ENCODE data around the gene TOMM7.
"Not testable (repeated sequence)": the region's sequence is repeated elsewhere in the genome, so short reads cannot be mapped to it uniquely, and the experiment has no call there.

TOMM7 gene

DNA sequence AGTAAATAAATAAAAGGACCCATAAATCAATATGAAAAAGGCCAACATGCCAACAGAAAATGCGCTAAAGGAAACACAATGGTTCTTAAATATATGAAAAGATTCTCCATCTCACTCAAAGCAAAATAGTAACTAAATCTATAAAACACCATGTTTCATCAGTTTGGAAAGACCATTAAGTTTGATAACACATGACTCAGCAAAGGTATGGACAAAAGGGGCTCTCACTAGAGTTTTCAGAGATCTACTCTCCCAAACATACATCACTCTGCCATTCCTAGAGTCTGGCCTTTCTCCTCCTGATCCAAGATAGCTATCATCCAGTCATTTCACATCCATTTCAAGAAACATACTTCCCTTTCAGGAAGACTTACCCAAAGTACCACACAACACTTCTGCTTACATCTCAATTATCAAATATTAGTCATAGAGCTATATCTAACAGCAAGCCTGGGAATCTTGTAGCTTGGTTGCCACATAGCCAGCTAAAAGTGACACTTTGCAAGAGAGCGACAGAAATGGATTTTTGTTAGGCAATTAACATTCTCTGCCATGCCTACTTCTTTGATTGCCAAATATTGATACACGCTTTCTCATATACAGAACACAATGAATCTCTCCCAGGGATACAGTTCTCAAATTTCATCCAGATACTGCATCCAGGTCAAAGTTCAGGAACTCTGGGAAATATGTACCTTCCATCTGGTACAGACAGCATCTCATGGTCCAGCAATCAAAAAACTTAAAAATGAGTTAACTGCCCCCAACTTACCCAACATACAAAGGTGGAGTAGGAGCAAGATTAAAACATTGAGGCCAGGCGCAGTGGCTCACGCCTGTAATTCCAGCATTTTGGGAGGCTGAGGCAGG lies 28.8 kb downstream of the TOMM7 start:
- TF ChIP-seq POLR2A (IDR thresholded peaks at IDR 0.05; ENCODE audit: extremely low read depth, insufficient read length): no peak
- TF ChIP-seq, protein P1, sequence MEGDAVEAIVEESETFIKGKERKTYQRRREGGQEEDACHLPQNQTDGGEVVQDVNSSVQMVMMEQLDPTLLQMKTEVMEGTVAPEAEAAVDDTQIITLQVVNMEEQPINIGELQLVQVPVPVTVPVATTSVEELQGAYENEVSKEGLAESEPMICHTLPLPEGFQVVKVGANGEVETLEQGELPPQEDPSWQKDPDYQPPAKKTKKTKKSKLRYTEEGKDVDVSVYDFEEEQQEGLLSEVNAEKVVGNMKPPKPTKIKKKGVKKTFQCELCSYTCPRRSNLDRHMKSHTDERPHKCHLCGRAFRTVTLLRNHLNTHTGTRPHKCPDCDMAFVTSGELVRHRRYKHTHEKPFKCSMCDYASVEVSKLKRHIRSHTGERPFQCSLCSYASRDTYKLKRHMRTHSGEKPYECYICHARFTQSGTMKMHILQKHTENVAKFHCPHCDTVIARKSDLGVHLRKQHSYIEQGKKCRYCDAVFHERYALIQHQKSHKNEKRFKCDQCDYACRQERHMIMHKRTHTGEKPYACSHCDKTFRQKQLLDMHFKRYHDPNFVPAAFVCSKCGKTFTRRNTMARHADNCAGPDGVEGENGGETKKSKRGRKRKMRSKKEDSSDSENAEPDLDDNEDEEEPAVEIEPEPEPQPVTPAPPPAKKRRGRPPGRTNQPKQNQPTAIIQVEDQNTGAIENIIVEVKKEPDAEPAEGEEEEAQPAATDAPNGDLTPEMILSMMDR (IDR thresholded peaks at IDR 0.05; ENCODE audit: low read depth, low read length): no peak
- no peak for TF ChIP-seq MYC (IDR thresholded peaks at IDR 0.05; ENCODE audit: low read depth, low read length)
- TF ChIP-seq, protein P2, sequence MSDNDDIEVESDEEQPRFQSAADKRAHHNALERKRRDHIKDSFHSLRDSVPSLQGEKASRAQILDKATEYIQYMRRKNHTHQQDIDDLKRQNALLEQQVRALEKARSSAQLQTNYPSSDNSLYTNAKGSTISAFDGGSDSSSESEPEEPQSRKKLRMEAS (IDR thresholded peaks at IDR 0.05; ENCODE audit: low read depth, low read length): no peak
- DNase-seq (ENCODE audit: low read depth): no peak
- H3K4me3 ChIP-seq (ENCODE audit: low read depth, low read length): no peak overlapping the region

DNA sequence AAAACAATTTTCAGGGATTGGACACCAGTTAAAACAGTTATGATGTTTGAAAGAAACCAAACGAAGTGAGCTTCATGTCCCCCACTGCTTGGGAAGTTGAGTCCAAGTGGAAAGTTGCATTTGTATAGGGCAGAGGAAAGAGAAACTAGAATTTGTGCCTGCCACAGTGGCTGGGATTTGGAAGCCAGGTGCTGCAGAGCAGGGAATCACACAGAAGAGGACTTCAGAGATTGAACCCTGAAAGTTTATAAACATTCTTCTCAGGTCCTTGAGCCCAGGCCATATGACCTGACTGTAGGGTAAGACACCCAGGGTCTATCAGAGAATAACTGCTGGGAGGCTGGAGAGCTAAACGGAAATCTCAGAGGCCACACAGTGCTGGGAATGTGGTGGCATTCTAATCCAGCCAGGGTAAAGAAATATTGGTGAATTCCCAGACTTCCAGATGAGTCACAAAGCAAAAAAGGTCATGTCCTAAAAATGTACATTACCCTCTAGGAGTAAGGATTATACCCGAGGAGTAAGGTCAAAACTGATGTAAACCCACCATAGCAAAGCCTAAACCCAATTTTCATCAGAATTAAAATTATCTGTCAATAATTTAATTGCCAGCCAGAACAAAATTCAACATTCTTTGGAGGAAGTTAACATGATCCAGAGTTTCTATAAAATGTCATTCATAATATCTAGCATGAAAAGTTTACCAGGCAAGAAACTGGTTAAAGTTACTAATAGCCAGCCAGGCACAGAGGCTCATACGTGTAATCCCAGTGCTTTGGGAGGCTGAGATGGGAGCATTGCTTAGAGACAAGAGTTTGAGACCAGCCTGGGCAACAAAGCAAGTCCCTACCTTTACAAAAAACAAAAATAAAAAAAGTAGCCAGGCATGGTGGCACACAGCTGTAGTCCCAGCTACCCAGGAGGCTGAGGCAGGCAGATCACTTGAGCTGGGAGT lies 31.2 kb downstream of the TOMM7 start:
- no peak overlapping the region for H3K4me3 ChIP-seq (ENCODE audit: low read depth, low read length)
- DNase-seq (ENCODE audit: low read depth): no peak
- TF ChIP-seq, protein P2 (IDR thresholded peaks at IDR 0.05; ENCODE audit: low read depth, low read length): no peak
- TF ChIP-seq, protein P1 (IDR thresholded peaks at IDR 0.05; ENCODE audit: low read depth, low read length): no peak
- no peak for TF ChIP-seq POLR2A (IDR thresholded peaks at IDR 0.05; ENCODE audit: extremely low read depth, insufficient read length)
- no peak for TF ChIP-seq MYC (IDR thresholded peaks at IDR 0.05; ENCODE audit: low read depth, low read length)

DNA sequence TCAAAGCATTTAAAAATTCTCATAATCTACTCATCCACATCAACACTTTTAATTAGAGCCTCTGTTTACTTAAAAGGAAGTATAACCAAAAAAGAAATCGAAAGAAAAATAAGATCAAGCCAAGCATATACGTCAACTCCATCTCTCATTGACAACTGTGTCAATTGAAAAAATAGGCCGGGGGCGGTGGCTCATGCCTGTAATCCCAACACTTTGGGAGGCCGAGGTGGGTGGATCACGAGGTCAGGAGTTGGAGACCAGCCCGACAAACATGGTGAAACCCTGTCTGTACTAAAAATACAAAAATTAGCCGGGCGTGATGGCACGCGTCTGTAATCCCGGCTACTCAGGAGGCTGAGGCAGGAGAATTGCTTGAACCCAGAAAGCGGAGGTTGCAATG lies 32.0 kb downstream of the TOMM7 start:
- not testable (repeated sequence) for DNase-seq (ENCODE audit: low read depth); H3K4me3 ChIP-seq (ENCODE audit: low read depth, low read length)

DNA sequence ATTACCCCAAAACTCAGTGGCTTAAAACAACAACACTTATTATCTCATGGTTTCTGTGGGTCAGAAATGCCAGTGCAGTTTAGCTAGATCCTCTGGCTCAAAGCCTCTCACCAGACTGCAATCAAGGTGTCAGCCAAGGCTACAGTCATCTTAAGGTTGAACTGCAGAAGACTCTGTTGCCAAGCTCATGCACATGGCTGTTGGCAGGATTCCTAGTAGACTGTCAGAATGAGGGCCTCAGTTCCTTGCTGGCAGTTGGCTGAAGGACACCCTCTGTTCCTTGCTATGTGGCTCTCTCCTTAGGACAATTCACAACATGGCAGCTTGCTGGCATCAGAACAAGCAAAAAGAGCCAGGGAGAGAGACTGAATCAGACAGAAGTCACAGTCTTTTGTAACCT lies 34.7 kb downstream of the TOMM7 start:
- no peak for DNase-seq (ENCODE audit: low read depth)
- no peak overlapping the region for H3K4me3 ChIP-seq (ENCODE audit: low read depth, low read length)
- TF ChIP-seq, protein P2 (IDR thresholded peaks at IDR 0.05; ENCODE audit: low read depth, low read length): no peak
- no peak for TF ChIP-seq POLR2A (IDR thresholded peaks at IDR 0.05; ENCODE audit: extremely low read depth, insufficient read length)
- TF ChIP-seq, protein P1 (IDR thresholded peaks at IDR 0.05; ENCODE audit: low read depth, low read length): no peak
- TF ChIP-seq MYC (IDR thresholded peaks at IDR 0.05; ENCODE audit: low read depth, low read length): no peak

DNA sequence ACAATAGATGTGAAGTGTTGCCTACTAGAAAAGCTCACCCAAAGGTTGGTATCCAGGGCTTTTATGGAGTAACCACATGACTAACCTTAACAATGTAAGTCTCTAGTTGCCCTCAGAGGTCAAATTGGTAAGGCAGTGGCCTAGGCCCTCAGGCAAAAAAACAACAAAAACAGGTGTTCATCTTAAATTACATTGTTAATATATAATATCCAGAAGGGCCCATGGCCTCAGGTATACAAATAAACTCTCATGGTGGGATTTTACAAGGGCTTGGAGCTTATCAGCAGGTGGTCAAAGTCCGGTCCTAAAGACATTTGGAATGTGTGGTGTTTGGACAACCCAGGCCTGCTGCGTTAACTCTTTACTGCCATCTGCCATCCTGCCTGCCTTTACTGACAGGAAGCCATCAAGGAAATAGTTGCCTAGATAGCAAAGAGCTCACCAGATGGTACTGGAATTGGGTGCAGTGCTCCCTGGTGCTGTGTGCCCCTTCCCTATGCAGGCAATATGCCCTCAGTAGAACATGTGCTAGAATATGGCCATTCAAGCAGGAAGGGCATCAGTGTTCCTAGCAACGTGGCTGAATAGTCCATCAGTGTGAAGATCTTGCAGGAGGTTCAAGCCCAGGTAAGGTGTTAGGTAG lies 36.2 kb downstream of the TOMM7 start:
- H3K4me3 ChIP-seq (ENCODE audit: low read depth, low read length): no peak overlapping the region
- TF ChIP-seq POLR2A (IDR thresholded peaks at IDR 0.05; ENCODE audit: extremely low read depth, insufficient read length) (no peak), MYC (IDR thresholded peaks at IDR 0.05; ENCODE audit: low read depth, low read length) (no peak)
- TF ChIP-seq, protein P1 (IDR thresholded peaks at IDR 0.05; ENCODE audit: low read depth, low read length): no peak
- TF ChIP-seq, protein P2 (IDR thresholded peaks at IDR 0.05; ENCODE audit: low read depth, low read length): no peak
- DNase-seq (ENCODE audit: low read depth): no peak
